ENCODE measurements around the gene PRKN.
"Not testable (repeated sequence)": the region's sequence is repeated elsewhere in the genome, so short reads cannot be mapped to it uniquely, and the experiment has no call there.

Gene PRKN

GRCh38 chr6:161496941-161497340 is 1230.6 kb downstream of the PRKN start:
- no peaks in the 10 kb centered on the region for H3K4me1 ChIP-seq (ENCODE audit: control insufficient read depth, insufficient read depth, low read depth, low read length)
- H2AFZ ChIP-seq (ENCODE audit: low read depth, low read length), result no peak overlapping the region

GRCh38 chr6:161496271-161496670 is 1231.3 kb downstream of the PRKN start:
- not testable (repeated sequence) for H3K27me3 ChIP-seq (ENCODE audit: control insufficient read depth in 1 of 2, insufficient read depth in 1 of 2, low read length in 2 of 2); H3K23ac ChIP-seq (ENCODE audit: low read length in 2 of 2); H4K8ac ChIP-seq (ENCODE audit: low read length); H2BK120ac ChIP-seq (ENCODE audit: low read depth, low read length); H2BK15ac ChIP-seq (ENCODE audit: low read depth, poor library complexity, severe bottlenecking); H4K91ac ChIP-seq (ENCODE audit: low read length); H3K4me3 ChIP-seq (ENCODE audit: insufficient read depth in 1 of 2, low read depth in 1 of 2, low read length in 2 of 2); H3K14ac ChIP-seq (ENCODE audit: low read length in 2 of 2); H3K36me3 ChIP-seq (ENCODE audit: control insufficient read depth in 1 of 2, insufficient read depth in 2 of 2, low read depth in 1 of 2, low read length in 2 of 2); DNase-seq; H3K9me3 ChIP-seq (ENCODE audit: control insufficient read depth, low read length); H3K4me1 ChIP-seq (ENCODE audit: control insufficient read depth, insufficient read depth, low read depth, low read length); H3K18ac ChIP-seq (ENCODE audit: low read depth in 1 of 2, low read length in 2 of 2); H3K4ac ChIP-seq (ENCODE audit: low read depth in 1 of 2, low read length in 2 of 2); H3K79me1 ChIP-seq (replicated peaks; ENCODE audit: low read length, poor library complexity, severe bottlenecking); H3K9ac ChIP-seq (ENCODE audit: low read length); H2BK12ac ChIP-seq (ENCODE audit: low read length in 2 of 2); H3K27ac ChIP-seq (ENCODE audit: low read length, poor library complexity, severe bottlenecking); H2AFZ ChIP-seq (ENCODE audit: low read depth, low read length); H3K4me2 ChIP-seq (ENCODE audit: low read length, poor library complexity, severe bottlenecking); H2BK5ac ChIP-seq (ENCODE audit: low read depth, low read length, poor library complexity, severe bottlenecking); H2AK5ac ChIP-seq (ENCODE audit: low read length, severe bottlenecking)
- 85% methylated on average over 4 of the region's 4 CpGs for WGBS

More at GRCh38 chr6:161496941-161497340, 1230.6 kb downstream of the PRKN start:
- Histone ChIP-seq H3K4me2 (ENCODE audit: low read length, poor library complexity, severe bottlenecking) (no peak overlapping the region), H4K91ac (ENCODE audit: low read length) (no peak overlapping the region), H3K4me3 (ENCODE audit: insufficient read depth in 1 of 2, low read depth in 1 of 2, low read length in 2 of 2) (no peak overlapping the region), H3K27me3 (ENCODE audit: control insufficient read depth in 1 of 2, insufficient read depth in 1 of 2, low read length in 2 of 2) (peaks cover 0 to 4% of the 10 kb centered on the region in 2 experiments), H3K9me3 (ENCODE audit: control insufficient read depth, low read length) (no peaks in the 10 kb centered on the region), H3K18ac (ENCODE audit: low read depth in 1 of 2, low read length in 2 of 2) (no peak overlapping the region), H3K27ac (ENCODE audit: low read length, poor library complexity, severe bottlenecking) (no peak overlapping the region), H3K36me3 (ENCODE audit: control insufficient read depth in 1 of 2, insufficient read depth in 2 of 2, low read depth in 1 of 2, low read length in 2 of 2) (no peaks in the 10 kb centered on the region), H3K23ac (ENCODE audit: low read length in 2 of 2) (no peak overlapping the region), H2AK5ac (ENCODE audit: low read length, severe bottlenecking) (no peak overlapping the region), H4K8ac (ENCODE audit: low read length) (no peak overlapping the region), H3K79me1 (replicated peaks; ENCODE audit: low read length, poor library complexity, severe bottlenecking) (no peaks in the 10 kb centered on the region), H2BK12ac (ENCODE audit: low read length in 2 of 2) (no peak overlapping the region), H3K14ac (ENCODE audit: low read length in 2 of 2) (no peak overlapping the region), H3K4ac (ENCODE audit: low read depth in 1 of 2, low read length in 2 of 2) (no peak overlapping the region), H2BK15ac (ENCODE audit: low read depth, poor library complexity, severe bottlenecking) (no peak overlapping the region), H3K9ac (ENCODE audit: low read length) (no peak overlapping the region), H2BK120ac (ENCODE audit: low read depth, low read length) (no peak overlapping the region), H2BK5ac (ENCODE audit: low read depth, low read length, poor library complexity, severe bottlenecking) (no peak overlapping the region)
- no peak for DNase-seq
- WGBS, result 76% methylated on average over 7 of the region's 8 CpGs

GRCh38 chr6:161494566-161494965 is 1233.0 kb downstream of the PRKN start:
- Histone ChIP-seq H3K27ac (ENCODE audit: low read length, poor library complexity, severe bottlenecking) (no peak overlapping the region), H2BK120ac (ENCODE audit: low read depth, low read length) (no peak overlapping the region), H3K27me3 (ENCODE audit: control insufficient read depth in 1 of 2, insufficient read depth in 1 of 2, low read length in 2 of 2) (peaks cover 0 to 4% of the 10 kb centered on the region in 2 experiments), H3K4ac (ENCODE audit: low read depth in 1 of 2, low read length in 2 of 2) (no peak overlapping the region), H2BK5ac (ENCODE audit: low read depth, low read length, poor library complexity, severe bottlenecking) (no peak overlapping the region), H3K9ac (ENCODE audit: low read length) (no peak overlapping the region), H4K91ac (ENCODE audit: low read length) (no peak overlapping the region), H3K36me3 (ENCODE audit: control insufficient read depth in 1 of 2, insufficient read depth in 2 of 2, low read depth in 1 of 2, low read length in 2 of 2) (no peaks in the 10 kb centered on the region), H3K4me1 (ENCODE audit: control insufficient read depth, insufficient read depth, low read depth, low read length) (no peaks in the 10 kb centered on the region), H3K4me3 (ENCODE audit: insufficient read depth in 1 of 2, low read depth in 1 of 2, low read length in 2 of 2) (no peak overlapping the region), H3K23ac (ENCODE audit: low read length in 2 of 2) (no peak overlapping the region), H4K8ac (ENCODE audit: low read length) (no peak overlapping the region), H2AFZ (ENCODE audit: low read depth, low read length) (no peak overlapping the region), H3K14ac (ENCODE audit: low read length in 2 of 2) (no peak overlapping the region), H2BK12ac (ENCODE audit: low read length in 2 of 2) (no peak overlapping the region), H3K79me1 (replicated peaks; ENCODE audit: low read length, poor library complexity, severe bottlenecking) (no peaks in the 10 kb centered on the region), H3K4me2 (ENCODE audit: low read length, poor library complexity, severe bottlenecking) (no peak overlapping the region), H3K18ac (ENCODE audit: low read depth in 1 of 2, low read length in 2 of 2) (no peak overlapping the region), H2AK5ac (ENCODE audit: low read length, severe bottlenecking) (no peak overlapping the region), H2BK15ac (ENCODE audit: low read depth, poor library complexity, severe bottlenecking) (no peak overlapping the region), H3K9me3 (ENCODE audit: control insufficient read depth, low read length) (peaks cover 3% of the 10 kb centered on the region)
- no peak for DNase-seq
- WGBS, result 88% methylated on average over 4 of the region's 7 CpGs

- no peak overlapping the region for H3K14ac ChIP-seq (ENCODE audit: low read length in 2 of 2)
- DNase-seq, result no peak
- no peak overlapping the region for H4K91ac ChIP-seq (ENCODE audit: low read length)
- WGBS, result 42% methylated on average over 10 of the region's 13 CpGs
- peaks cover 3% of the 10 kb centered on the region for H3K9me3 ChIP-seq (ENCODE audit: control insufficient read depth, low read length)
- no peak overlapping the region for H2BK12ac ChIP-seq (ENCODE audit: low read length in 2 of 2)
- no peak overlapping the region for H2BK15ac ChIP-seq (ENCODE audit: low read depth, poor library complexity, severe bottlenecking)
- no peak overlapping the region for H2AK5ac ChIP-seq (ENCODE audit: low read length, severe bottlenecking)
- H2BK5ac ChIP-seq (ENCODE audit: low read depth, low read length, poor library complexity, severe bottlenecking), result no peak overlapping the region
- no peak overlapping the region for H3K4ac ChIP-seq (ENCODE audit: low read depth in 1 of 2, low read length in 2 of 2)
- no peak overlapping the region for H2BK120ac ChIP-seq (ENCODE audit: low read depth, low read length)
- H3K27me3 ChIP-seq (ENCODE audit: control insufficient read depth in 1 of 2, insufficient read depth in 1 of 2, low read length in 2 of 2), result peaks cover 0 to 4% of the 10 kb centered on the region in 2 experiments
- no peak overlapping the region for H4K8ac ChIP-seq (ENCODE audit: low read length)
- H2AFZ ChIP-seq (ENCODE audit: low read depth, low read length), result no peak overlapping the region
- H3K27ac ChIP-seq (ENCODE audit: low read length, poor library complexity, severe bottlenecking), result no peak overlapping the region
- H3K23ac ChIP-seq (ENCODE audit: low read length in 2 of 2), result no peak overlapping the region
- no peak overlapping the region for H3K18ac ChIP-seq (ENCODE audit: low read depth in 1 of 2, low read length in 2 of 2)
- H3K4me3 ChIP-seq (ENCODE audit: insufficient read depth in 1 of 2, low read depth in 1 of 2, low read length in 2 of 2), result no peak overlapping the region
- H3K4me2 ChIP-seq (ENCODE audit: low read length, poor library complexity, severe bottlenecking), result no peak overlapping the region
- H3K4me1 ChIP-seq (ENCODE audit: control insufficient read depth, insufficient read depth, low read depth, low read length), result no peaks in the 10 kb centered on the region
- H3K36me3 ChIP-seq (ENCODE audit: control insufficient read depth in 1 of 2, insufficient read depth in 2 of 2, low read depth in 1 of 2, low read length in 2 of 2), result no peaks in the 10 kb centered on the region
- no peaks in the 10 kb centered on the region for H3K79me1 ChIP-seq (replicated peaks; ENCODE audit: low read length, poor library complexity, severe bottlenecking)
- no peak overlapping the region for H3K9ac ChIP-seq (ENCODE audit: low read length)
These were observed 1233.9 kb downstream of the PRKN start for GRCh38 chr6:161493576-161494118.
